Endothelial cell of umbilical vein (primary cell): ENCODE measurements around the gene SLAIN2. TPM values are rescaled to one million over a fixed set of nuclear protein-coding genes. Genes with fewer than 3 reads are reported as not detected.
A peak's percentile ranks its signal among the peaks of the same experiment; 100 is the strongest.

Source experiments
- BruUV-seq: library from RNA; stranded (reverse); fragments of 400-500 nt; replicated peaks from 2 replicates; lab custom pipeline; 2021; lab: Mats Ljungman, UMichigan
- CTCF ChIA-PET: fragments of 300-600, 350-600 bp; sonication (Branson Sonifier 250); formaldehyde crosslinking; loops from one replicate; lab custom pipeline; 2021; ENCODE audit warnings: antibody characterized with exemption, inconsistent platforms; lab: Charles Lee
- POLR2A ChIA-PET: fragments of 300-600, 350-600 bp; sonication (Branson Sonifier 250); formaldehyde crosslinking; loops from one replicate; lab custom pipeline; 2021; ENCODE audit warnings: antibody characterized with exemption, inconsistent platforms; lab: Charles Lee
- DNase-seq: peaks from one replicate; pipeline ENCODE4 v3.0.0-alpha.2; 2011; ENCODE audit warnings: low read depth, low spot score
- FAIRE-seq: peaks from 2 replicates; lab custom pipeline; 2011; peaks lifted over from hg19 to GRCh38; lab: Jason Lieb, UNC
- H2AFZ ChIP-seq: 2 replicates; pipeline ENCODE4 v1.6.0; 2012; ENCODE audit warnings: low read depth, low read length, control low read depth, inconsistent platforms
- H3K27ac ChIP-seq: 2 replicates; pipeline ENCODE4 v1.5.1; 2011; ENCODE audit warnings: low read depth, mild to moderate bottlenecking, control low read depth, low read length, moderate library complexity; ENCODE audit not compliant: insufficient read depth
- H3K27me3 ChIP-seq, 2 experiments: 2 replicates each; pipeline versions ENCODE4 v1.6.0 to v1.6.1; 2011; ENCODE audit warnings: low read length in 2 of 2, mixed read lengths in 1 of 2; ENCODE audit not compliant: control insufficient read depth in 2 of 2, insufficient read depth in 2 of 2
- H3K36me3 ChIP-seq, 2 experiments: 2 replicates in 1 of 2; 3 replicates in 1 of 2; pipeline ENCODE4 v1.5.1; 2011; ENCODE audit warnings: low read length in 2 of 2, mild to moderate bottlenecking in 1 of 2, moderate library complexity in 1 of 2; ENCODE audit not compliant: control insufficient read depth in 2 of 2, insufficient read depth in 2 of 2; ENCODE audit errors: extremely low read depth in 1 of 2
- H3K4me1 ChIP-seq: 3 replicates; pipeline ENCODE4 v1.5.1; 2011; ENCODE audit warnings: mild to moderate bottlenecking, low read length; ENCODE audit not compliant: control insufficient read depth, insufficient read depth; ENCODE audit errors: extremely low read depth
- H3K4me2 ChIP-seq: 2 replicates; pipeline ENCODE4 v1.6.1; 2011; ENCODE audit warnings: low read length, control low read depth, mixed read lengths; ENCODE audit not compliant: insufficient read depth
- H3K4me3 ChIP-seq, 3 experiments: fragments of 200-600 bp in 1 of 3; sonication (generic), shearing (Covaris generic) in 1 of 3; replicated peaks in 1 of 3; 2 replicates each; pipeline ENCODE4 v1.5.1; 2011 to 2016; ENCODE audit warnings: control low read depth in 3 of 3, low read length in 3 of 3, mild to moderate bottlenecking in 2 of 3, inconsistent platforms in 1 of 3, low read depth in 1 of 3, moderate library complexity in 1 of 3; ENCODE audit not compliant: insufficient read depth in 1 of 3
- H3K79me2 ChIP-seq: 2 replicates; pipeline ENCODE4 v1.6.0; 2012; ENCODE audit warnings: low read length, inconsistent platforms; ENCODE audit not compliant: control insufficient read depth, insufficient read depth
- H3K9ac ChIP-seq: replicated peaks from 2 replicates; pipeline ENCODE3; 2011; ENCODE audit warnings: low read length, control low read depth; ENCODE audit not compliant: insufficient read depth; ENCODE audit errors: extremely low read depth
- H3K9me1 ChIP-seq: replicated peaks from 3 replicates; pipeline ENCODE4 v1.6.0; 2011; ENCODE audit warnings: mild to moderate bottlenecking, low read length; ENCODE audit not compliant: control insufficient read depth, insufficient read depth; ENCODE audit errors: extremely low read depth
- H3K9me3 ChIP-seq: replicated peaks from 2 replicates; pipeline ENCODE4 v1.5.1; 2012; ENCODE audit warnings: low read length, inconsistent platforms; ENCODE audit not compliant: control insufficient read depth, insufficient read depth
- H4K20me1 ChIP-seq: replicated peaks from 2 replicates; pipeline ENCODE3; 2011; ENCODE audit warnings: mild to moderate bottlenecking, low read length; ENCODE audit not compliant: control insufficient read depth, insufficient read depth; ENCODE audit errors: extremely low read depth
- EZH2 ChIP-seq: IDR thresholded peaks from 2 replicates; pipeline ENCODE4 v1.6.1; 2012; ENCODE audit warnings: borderline replicate concordance, low read depth, mild to moderate bottlenecking, moderate library complexity, low read length, inconsistent platforms; ENCODE audit not compliant: severe bottlenecking
- FOS ChIP-seq: IDR thresholded peaks from 2 replicates; pipeline ENCODE4 v1.6.1; 2011; ENCODE audit warnings: mild to moderate bottlenecking, low read length, moderate library complexity, borderline replicate concordance; ENCODE audit not compliant: insufficient read depth
- GATA2 ChIP-seq: IDR thresholded peaks from 2 replicates; pipeline ENCODE4 v1.7.0; 2011; ENCODE audit warnings: low read depth, mild to moderate bottlenecking, moderate library complexity, mixed read lengths, low read length; ENCODE audit not compliant: insufficient read length, insufficient read depth
- JUN ChIP-seq: IDR thresholded peaks from 2 replicates; pipeline ENCODE4 v1.6.1; 2011; ENCODE audit warnings: borderline replicate concordance, low read depth; ENCODE audit not compliant: insufficient read length, insufficient read depth
- MAX ChIP-seq: IDR thresholded peaks from 2 replicates; pipeline ENCODE4 v1.6.1; 2011; ENCODE audit not compliant: insufficient read depth, insufficient read length
- MYC ChIP-seq: IDR thresholded peaks from one replicate; pipeline ENCODE4 v1.6.1; 2011; ENCODE audit warnings: mild to moderate bottlenecking, low read depth, low read length
- POLR2A ChIP-seq: IDR thresholded peaks from 2 replicates; pipeline ENCODE4 v1.6.1; 2012; ENCODE audit warnings: low read depth, mild to moderate bottlenecking, control low read depth, low read length
- POLR2AphosphoS5 ChIP-seq: IDR thresholded peaks from 2 replicates; pipeline ENCODE4 v1.6.1; 2012; ENCODE audit warnings: low read depth, mild to moderate bottlenecking, control low read depth, low read length, moderate library complexity; ENCODE audit not compliant: insufficient read depth
- dilution Hi-C: fragments of 300-500 bp; cut with MboI; formaldehyde crosslinking; loops from one replicate; pipeline ENCODE4 v1.15.0; 2019; ENCODE audit warnings: low sequenced_read_pairs; ENCODE audit not compliant: extremely low pct_ligation_motif_present
- intact Hi-C: fragments of 100-400 bp; cut with micrococcal nuclease; formaldehyde crosslinking; loops from one replicate; pipeline ENCODE4 v1.10.0; 2022
- polyA plus RNA-seq, 4 experiments: library from polyadenylated mRNA; depleted of rRNA in 3 of 4; stranded (reverse) in 3 of 4; unstranded in 1 of 4; fragments of >200 nt; gene quantifications; 2 replicates each; pipeline versions ENCODE4 v1.2.1 to v1.2.3, GENCODE V29; 2011 to 2012; ENCODE audit warnings: missing spikeins in 1 of 4
- total RNA-seq: library from RNA; stranded (reverse); gene quantifications from 2 replicates; pipeline ENCODE4 v1.2.3, GENCODE V29; 2021
- TF ChIP-seq, protein P1 (sequence below), 2 donors: IDR thresholded peaks; 1 replicate in 1 of 2; 2 replicates in 1 of 2; pipeline ENCODE4 v1.5.1; 2011; ENCODE audit warnings: low read length in 2 of 2, mild to moderate bottlenecking in 2 of 2, moderate library complexity in 2 of 2, control low read depth in 1 of 2, inconsistent platforms in 1 of 2, low read depth in 1 of 2; ENCODE audit not compliant: insufficient read depth in 1 of 2; ENCODE audit errors: extremely low read depth in 1 of 2

Gene SLAIN2
- total and polyA plus RNA-seq, 2 donors (not counting 3 experiments of a cell fraction or from before 2014, with no cell fraction given), result 27.4 to 49.5 TPM

GRCh38 chr4:48342606-48342880 is 1.2 kb downstream of the SLAIN2 start:
- Histone ChIP-seq H3K79me2 (peaks cover 58% of the 10 kb centered on the region), H3K4me2 (peak overlapping the region; percentile 80), H3K4me3 (peak overlapping the region; percentile 74 to 95 (median 79)), H4K20me1 (peaks cover 2% of the 10 kb centered on the region), H3K27ac (no peak overlapping the region), H3K36me3 (no peaks in the 10 kb centered on the region), H3K27me3 (no peaks in the 10 kb centered on the region), H3K9me1 (peaks cover 2% of the 10 kb centered on the region), H3K9ac (peak overlapping the region; percentile 94), H3K9me3 (no peaks in the 10 kb centered on the region), H3K4me1 (peaks cover 25% of the 10 kb centered on the region), H2AFZ (peak overlapping the region; percentile 94)
- intact Hi-C loops, result loop anchor here (10.0 kb wide), 1 partner anchor 428 kb away; the partner anchor contains the start of gene NFXL1
- dilution Hi-C loops, result no loop called here
- ChIA-PET POLR2A (interaction anchor here (0.6 to 1.7 kb wide), 2 partner anchors 33 to 87 kb away, joined by 7 to 8 read pairs; no protein-coding TSS in a partner anchor), CTCF (interaction anchor here (0.7 to 2.1 kb wide), 7 partner anchors 10 to 204 kb away, joined by 3 to 9 read pairs (median 3); no protein-coding TSS in a partner anchor)
- FAIRE-seq (no peak), DNase-seq (peak; percentile 10)
- BruUV-seq, result no TSS peak
- TF ChIP-seq GATA2, result no peak

- peak overlapping the region; percentile 80 for H3K4me2 ChIP-seq
- FAIRE-seq, result no peak
- H3K27me3 ChIP-seq, result no peaks in the 10 kb centered on the region
- intact Hi-C loops, result loop anchor here (10.0 kb wide), 1 partner anchor 428 kb away; the partner anchor contains the start of gene NFXL1
- peaks cover 61% of the 10 kb centered on the region for H3K79me2 ChIP-seq
- no peaks in the 10 kb centered on the region for H3K36me3 ChIP-seq
- H4K20me1 ChIP-seq, result peaks cover 2% of the 10 kb centered on the region
- H3K9me3 ChIP-seq, result no peaks in the 10 kb centered on the region
- CTCF ChIA-PET, result interaction anchor here (1.1 to 2.1 kb wide), 3 partner anchors 25 to 204 kb away, joined by 3 to 9 read pairs (median 4); no protein-coding TSS in a partner anchor
- dilution Hi-C loops, result no loop called here
- H3K4me3 ChIP-seq, result peak overlapping the region in 1 of 3 experiments; percentile 79
- POLR2A ChIA-PET, result no interaction called here
- no peak overlapping the region for H2AFZ ChIP-seq
- DNase-seq, result peak; percentile 19
- peaks cover 2% of the 10 kb centered on the region for H3K9me1 ChIP-seq
- peak overlapping the region; percentile 94 for H3K9ac ChIP-seq
- no peak overlapping the region for H3K27ac ChIP-seq
- peaks cover 25% of the 10 kb centered on the region for H3K4me1 ChIP-seq
- no peak for TF ChIP-seq POLR2A
- TF ChIP-seq JUN, result no peak
- TF ChIP-seq, protein P1, sequence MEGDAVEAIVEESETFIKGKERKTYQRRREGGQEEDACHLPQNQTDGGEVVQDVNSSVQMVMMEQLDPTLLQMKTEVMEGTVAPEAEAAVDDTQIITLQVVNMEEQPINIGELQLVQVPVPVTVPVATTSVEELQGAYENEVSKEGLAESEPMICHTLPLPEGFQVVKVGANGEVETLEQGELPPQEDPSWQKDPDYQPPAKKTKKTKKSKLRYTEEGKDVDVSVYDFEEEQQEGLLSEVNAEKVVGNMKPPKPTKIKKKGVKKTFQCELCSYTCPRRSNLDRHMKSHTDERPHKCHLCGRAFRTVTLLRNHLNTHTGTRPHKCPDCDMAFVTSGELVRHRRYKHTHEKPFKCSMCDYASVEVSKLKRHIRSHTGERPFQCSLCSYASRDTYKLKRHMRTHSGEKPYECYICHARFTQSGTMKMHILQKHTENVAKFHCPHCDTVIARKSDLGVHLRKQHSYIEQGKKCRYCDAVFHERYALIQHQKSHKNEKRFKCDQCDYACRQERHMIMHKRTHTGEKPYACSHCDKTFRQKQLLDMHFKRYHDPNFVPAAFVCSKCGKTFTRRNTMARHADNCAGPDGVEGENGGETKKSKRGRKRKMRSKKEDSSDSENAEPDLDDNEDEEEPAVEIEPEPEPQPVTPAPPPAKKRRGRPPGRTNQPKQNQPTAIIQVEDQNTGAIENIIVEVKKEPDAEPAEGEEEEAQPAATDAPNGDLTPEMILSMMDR (IDR thresholded peaks at IDR 0.05; ENCODE audit: extremely low read depth in 1 of 2, insufficient read depth in 1 of 2, low read depth in 1 of 2, low read length in 2 of 2), result no peak
- no peak for TF ChIP-seq MYC
- no peak for TF ChIP-seq GATA2
- no peak for TF ChIP-seq POLR2AphosphoS5
- no peak for TF ChIP-seq EZH2
- TF ChIP-seq MAX, result no peak
- no peak for TF ChIP-seq FOS
- BruUV-seq, result no TSS peak
Observed at GRCh38 chr4:48343035-48343434, 1.7 kb downstream of the SLAIN2 start.
